ENCODE data around the gene SASH1. TPM values are rescaled to one million over a fixed set of nuclear protein-coding genes. Genes with fewer than 3 reads are reported as not detected.

The SASH1 gene
- total and polyA plus RNA-seq, 2 experiments from 2014 or later = 69.1 to 99.0 TPM

DNA sequence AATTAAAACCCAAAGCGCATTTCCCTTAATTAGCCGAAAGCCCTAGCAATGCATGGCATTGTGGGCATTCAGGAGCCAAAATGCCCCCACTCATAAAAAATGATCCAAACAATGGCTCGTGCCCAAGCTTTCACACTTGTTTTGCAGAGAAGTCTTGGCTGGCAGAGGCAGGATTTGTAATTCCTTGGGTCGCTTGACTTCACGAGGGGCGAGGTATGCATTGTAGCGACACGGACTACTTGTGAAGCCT, 613 bp upstream of the SASH1 start:
- no peaks in the 10 kb centered on the region for H4K20me1 ChIP-seq (ENCODE audit: insufficient read depth)
- TF ChIP-seq EZH2phosphoT487 (IDR thresholded peaks at IDR 0.05; ENCODE audit: insufficient read depth, low read depth) = no peak
- TF ChIP-seq EZH2 (IDR thresholded peaks at IDR 0.05; ENCODE audit: insufficient read depth, poor library complexity, severe bottlenecking) = no peak
- H3K4me1 ChIP-seq (ENCODE audit: insufficient read depth) = peaks cover 40% of the 10 kb centered on the region
- peak overlapping the region; percentile 85 for H3K9ac ChIP-seq
- no peaks in the 10 kb centered on the region for H3K9me3 ChIP-seq (ENCODE audit: low read depth)
- no peaks in the 10 kb centered on the region for H3K9me2 ChIP-seq (ENCODE audit: insufficient read depth)
- H3K4me3 ChIP-seq = peak overlapping the region; percentile 76
- no peaks in the 10 kb centered on the region for H3K27me3 ChIP-seq (replicated peaks; ENCODE audit: insufficient read depth)
- in situ Hi-C loops (cut with MboI) = no loop called here
- H3F3A ChIP-seq (ENCODE audit: insufficient read depth) = peaks cover 19% of the 10 kb centered on the region; the same call in 1 of the 2 replicates
- peak overlapping the region; percentile 79 for H3K4me2 ChIP-seq (ENCODE audit: unreplicated experiment)
- H3K27ac ChIP-seq = peak overlapping the region; percentile 84
- 10 to 12% methylated on average over 8 of the region's 8 CpGs for WGBS, 2 experiments (ENCODE audit: low coverage in 1 of 2, low lambda C conversion rate in 2 of 2, missing lambda C conversion rate in 2 of 2)
- H2AFZ ChIP-seq = peak overlapping the region; percentile 49
- peaks cover 8% of the 10 kb centered on the region; the same call in 1 of the 2 replicates for H3K36me3 ChIP-seq (ENCODE audit: low read depth)
- no peak for DNase-seq
- H3K79me2 ChIP-seq (ENCODE audit: insufficient read depth) = peaks cover 93% of the 10 kb centered on the region

DNA sequence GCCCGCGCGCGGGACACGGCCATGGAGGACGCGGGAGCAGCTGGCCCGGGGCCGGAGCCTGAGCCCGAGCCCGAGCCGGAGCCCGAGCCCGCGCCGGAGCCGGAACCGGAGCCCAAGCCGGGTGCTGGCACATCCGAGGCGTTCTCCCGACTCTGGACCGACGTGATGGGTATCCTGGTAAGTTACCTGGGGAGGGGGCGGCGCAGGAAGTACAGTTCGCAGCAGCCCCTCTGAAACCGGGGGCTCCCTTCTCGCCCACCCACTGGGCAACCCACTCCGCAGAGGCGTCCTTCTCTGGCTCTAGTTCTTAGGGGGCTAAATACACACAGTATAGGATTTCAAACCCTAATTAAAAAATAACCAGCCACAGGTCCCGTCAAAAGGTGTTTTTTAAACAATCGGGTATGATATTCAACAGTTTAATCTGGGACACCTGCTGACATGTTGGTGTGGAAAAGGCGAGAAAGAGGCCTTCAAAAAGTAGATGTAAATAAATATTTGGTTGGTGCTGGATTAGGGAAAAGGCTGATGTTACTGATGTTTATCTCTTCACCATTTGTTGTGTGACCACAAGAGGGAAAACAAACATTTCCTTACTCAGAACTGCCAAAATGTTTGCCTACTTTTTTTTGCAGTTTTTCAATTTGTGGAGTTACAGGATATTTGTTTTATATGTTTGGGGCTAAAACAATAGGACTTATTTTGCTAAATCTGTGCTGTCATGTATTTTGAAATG, 577 bp downstream of the SASH1 start:
- Histone ChIP-seq H3K4me1 (ENCODE audit: insufficient read depth) (peaks cover 40% of the 10 kb centered on the region), H3F3A (ENCODE audit: insufficient read depth) (peaks cover 25% of the 10 kb centered on the region; the same call in 1 of the 2 replicates), H3K9me3 (ENCODE audit: low read depth) (no peaks in the 10 kb centered on the region), H3K27me3 (replicated peaks; ENCODE audit: insufficient read depth) (no peaks in the 10 kb centered on the region), H3K36me3 (ENCODE audit: low read depth) (no peaks in the 10 kb centered on the region), H4K20me1 (ENCODE audit: insufficient read depth) (no peaks in the 10 kb centered on the region), H3K9ac (peak overlapping the region; percentile 85), H3K27ac (peak overlapping the region; percentile 84), H3K79me2 (ENCODE audit: insufficient read depth) (peaks cover 93% of the 10 kb centered on the region), H3K9me2 (ENCODE audit: insufficient read depth) (no peaks in the 10 kb centered on the region), H3K4me3 (peak overlapping the region; percentile 76), H3K4me2 (ENCODE audit: unreplicated experiment) (peak overlapping the region; percentile 97), H2AFZ (no peak overlapping the region)
- in situ Hi-C loops (cut with MboI) = no loop called here
- peak; percentile 57 for DNase-seq
- no peak for TF ChIP-seq EZH2 (IDR thresholded peaks at IDR 0.05; ENCODE audit: insufficient read depth, poor library complexity, severe bottlenecking)
- no peak for TF ChIP-seq EZH2phosphoT487 (IDR thresholded peaks at IDR 0.05; ENCODE audit: insufficient read depth, low read depth)
- 1 to 3% methylated on average over 8 to 22 of the region's 34 CpGs for WGBS, 2 experiments (ENCODE audit: low coverage in 1 of 2, low lambda C conversion rate in 2 of 2, missing lambda C conversion rate in 2 of 2)

DNA sequence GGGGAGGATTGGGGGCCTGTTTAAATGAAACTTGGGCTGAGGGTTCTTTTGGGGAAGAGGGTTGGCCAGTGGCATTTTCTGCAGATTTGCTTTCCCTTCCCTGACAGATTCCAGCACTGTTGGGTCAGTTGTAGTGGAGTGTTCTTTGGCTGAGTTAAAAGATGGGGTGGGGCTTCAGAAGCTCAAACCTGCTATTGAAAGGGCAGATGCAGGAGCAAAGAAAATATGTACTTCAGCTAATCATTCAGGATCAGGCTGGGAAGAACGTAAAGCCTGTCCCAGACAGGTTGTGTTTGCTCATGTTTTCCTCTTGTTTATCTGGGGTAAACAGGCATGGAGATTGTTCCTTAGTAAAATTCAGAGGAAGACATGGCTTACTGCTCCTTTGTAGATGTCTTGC, 2.5 kb downstream of the SASH1 start:
- no peak overlapping the region for H3K4me2 ChIP-seq (ENCODE audit: unreplicated experiment)
- H3K9me3 ChIP-seq (ENCODE audit: low read depth) = no peaks in the 10 kb centered on the region
- 92 to 93% methylated on average over 1 of the region's 1 CpG for WGBS, 2 experiments (ENCODE audit: low coverage in 1 of 2, low lambda C conversion rate in 2 of 2, missing lambda C conversion rate in 2 of 2)
- no peaks in the 10 kb centered on the region for H3K27me3 ChIP-seq (replicated peaks; ENCODE audit: insufficient read depth)
- H3K4me3 ChIP-seq = no peak overlapping the region
- H2AFZ ChIP-seq = no peak overlapping the region
- no peaks in the 10 kb centered on the region for H4K20me1 ChIP-seq (ENCODE audit: insufficient read depth)
- TF ChIP-seq EZH2phosphoT487 (IDR thresholded peaks at IDR 0.05; ENCODE audit: insufficient read depth, low read depth) (no peak), EZH2 (IDR thresholded peaks at IDR 0.05; ENCODE audit: insufficient read depth, poor library complexity, severe bottlenecking) (no peak)
- H3K79me2 ChIP-seq (ENCODE audit: insufficient read depth) = peaks cover 97% of the 10 kb centered on the region
- no peaks in the 10 kb centered on the region for H3K36me3 ChIP-seq (ENCODE audit: low read depth)
- peaks cover 25% of the 10 kb centered on the region; the same call in 1 of the 2 replicates for H3F3A ChIP-seq (ENCODE audit: insufficient read depth)
- no peaks in the 10 kb centered on the region for H3K9me2 ChIP-seq (ENCODE audit: insufficient read depth)
- DNase-seq = no peak
- no peak overlapping the region for H3K27ac ChIP-seq
- H3K9ac ChIP-seq = no peak overlapping the region
- in situ Hi-C loops (cut with MboI) = no loop called here
- peaks cover 43% of the 10 kb centered on the region for H3K4me1 ChIP-seq (ENCODE audit: insufficient read depth)

DNA sequence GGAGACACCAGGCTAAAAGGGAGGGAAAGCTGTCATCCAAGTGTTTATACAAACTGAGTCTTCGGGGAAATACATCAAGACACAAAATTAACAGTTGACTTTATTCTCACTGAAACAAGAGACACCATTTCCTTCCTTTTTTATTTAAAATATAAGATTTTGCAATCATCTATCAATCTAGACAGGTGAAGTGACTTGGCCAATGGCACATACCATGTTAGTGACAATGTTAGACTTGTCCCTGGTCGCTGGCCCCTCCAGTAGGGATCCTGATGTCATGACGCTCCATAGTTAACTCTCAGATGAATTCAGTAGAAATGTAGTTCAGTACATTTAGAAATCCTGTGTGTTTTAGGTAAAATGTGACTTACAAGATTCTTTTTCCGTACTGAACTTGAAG, 2.9 kb downstream of the SASH1 start:
- H3K4me3 ChIP-seq = no peak overlapping the region; the same call in 1 of the 2 replicates
- H4K20me1 ChIP-seq (ENCODE audit: insufficient read depth) = no peaks in the 10 kb centered on the region
- 77 to 79% methylated on average over 4 of the region's 4 CpGs for WGBS, 2 experiments (ENCODE audit: low coverage in 1 of 2, low lambda C conversion rate in 2 of 2, missing lambda C conversion rate in 2 of 2)
- DNase-seq = no peak
- peaks cover 97% of the 10 kb centered on the region for H3K79me2 ChIP-seq (ENCODE audit: insufficient read depth)
- no peaks in the 10 kb centered on the region for H3K36me3 ChIP-seq (ENCODE audit: low read depth)
- in situ Hi-C loops (cut with MboI) = no loop called here
- no peaks in the 10 kb centered on the region for H3K9me3 ChIP-seq (ENCODE audit: low read depth)
- no peaks in the 10 kb centered on the region for H3K9me2 ChIP-seq (ENCODE audit: insufficient read depth)
- TF ChIP-seq EZH2phosphoT487 (IDR thresholded peaks at IDR 0.05; ENCODE audit: insufficient read depth, low read depth) (no peak), EZH2 (IDR thresholded peaks at IDR 0.05; ENCODE audit: insufficient read depth, poor library complexity, severe bottlenecking) (no peak)
- H3K27me3 ChIP-seq (replicated peaks; ENCODE audit: insufficient read depth) = no peaks in the 10 kb centered on the region
- H3K4me2 ChIP-seq (ENCODE audit: unreplicated experiment) = no peak overlapping the region
- H3F3A ChIP-seq (ENCODE audit: insufficient read depth) = peaks cover 29% of the 10 kb centered on the region; the same call in 1 of the 2 replicates
- no peak overlapping the region for H3K27ac ChIP-seq
- H3K9ac ChIP-seq = no peak overlapping the region
- H2AFZ ChIP-seq = no peak overlapping the region
- peaks cover 43% of the 10 kb centered on the region for H3K4me1 ChIP-seq (ENCODE audit: insufficient read depth)

All from GM23248 (cell line).